Panc1 (cell line): ENCODE measurements around the gene SPEM2.
A peak's percentile ranks its signal among the peaks of the same experiment; 100 is the strongest.

Experiments
- POLR2AphosphoS5 ChIP-seq: IDR thresholded peaks from 2 replicates; pipeline ENCODE4 v1.6.1; 2012; ENCODE audit warnings: mild to moderate bottlenecking, low read depth, low read length, moderate library complexity
- SIN3A ChIP-seq: IDR thresholded peaks from 2 replicates; pipeline ENCODE4 v1.6.1; 2012; ENCODE audit warnings: low read depth, mild to moderate bottlenecking, low read length, moderate library complexity, borderline replicate concordance; ENCODE audit not compliant: insufficient read depth
- TF ChIP-seq, protein P1 (sequence below): fragments of 450-650 bp; IDR thresholded peaks from 2 replicates; pipeline ENCODE4 v1.5.1; 2017; ENCODE audit warnings: mild to moderate bottlenecking
- TF ChIP-seq, protein P2 (sequence below), 2 experiments: IDR thresholded peaks; 2 replicates each; pipeline ENCODE4 v1.6.1; 2011 to 2012; ENCODE audit warnings: low read depth in 2 of 2, control low read depth in 1 of 2, low read length in 1 of 2, mild to moderate bottlenecking in 1 of 2, moderate library complexity in 1 of 2; ENCODE audit not compliant: insufficient read depth in 1 of 2

DNA sequence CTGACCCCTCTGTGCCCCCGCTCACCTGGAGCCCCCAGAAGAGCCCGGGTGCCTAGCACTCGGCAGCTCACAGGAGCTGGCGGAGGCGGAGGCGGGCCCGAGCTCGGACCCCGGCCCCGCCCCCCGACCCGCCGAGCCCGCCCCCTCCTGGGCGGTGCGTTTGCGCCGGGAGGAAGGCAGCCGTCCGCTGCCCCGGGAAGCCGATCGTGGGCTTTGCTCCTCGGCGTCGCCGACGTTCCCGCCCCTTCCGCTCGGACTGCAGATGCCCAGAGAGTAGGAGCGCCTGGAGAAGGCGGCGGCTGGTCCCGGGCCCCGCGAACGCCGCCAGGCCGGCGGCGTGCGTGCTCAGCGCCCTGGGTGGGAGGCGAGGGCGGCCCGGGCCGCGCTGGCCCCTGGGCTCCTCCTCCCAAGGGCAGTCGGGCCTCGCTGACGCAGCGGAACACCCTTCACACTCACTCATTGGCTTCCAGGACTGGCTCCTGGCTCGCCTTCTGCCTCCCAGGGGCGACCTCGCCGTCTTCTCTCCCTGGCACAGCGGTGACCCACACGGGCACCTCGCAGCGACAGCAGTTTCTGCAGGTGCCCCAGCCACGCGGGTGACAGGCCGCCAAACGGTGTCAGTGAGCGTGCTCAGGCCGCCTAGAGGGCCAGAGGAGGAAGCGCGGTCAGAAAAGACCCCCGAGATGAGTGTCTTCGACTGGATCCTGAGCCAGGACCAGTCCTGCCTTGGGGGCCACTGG is 30.8 kb upstream of the SPEM2 start, which contains the start of gene PLSCR3:
- TF ChIP-seq, protein P1, sequence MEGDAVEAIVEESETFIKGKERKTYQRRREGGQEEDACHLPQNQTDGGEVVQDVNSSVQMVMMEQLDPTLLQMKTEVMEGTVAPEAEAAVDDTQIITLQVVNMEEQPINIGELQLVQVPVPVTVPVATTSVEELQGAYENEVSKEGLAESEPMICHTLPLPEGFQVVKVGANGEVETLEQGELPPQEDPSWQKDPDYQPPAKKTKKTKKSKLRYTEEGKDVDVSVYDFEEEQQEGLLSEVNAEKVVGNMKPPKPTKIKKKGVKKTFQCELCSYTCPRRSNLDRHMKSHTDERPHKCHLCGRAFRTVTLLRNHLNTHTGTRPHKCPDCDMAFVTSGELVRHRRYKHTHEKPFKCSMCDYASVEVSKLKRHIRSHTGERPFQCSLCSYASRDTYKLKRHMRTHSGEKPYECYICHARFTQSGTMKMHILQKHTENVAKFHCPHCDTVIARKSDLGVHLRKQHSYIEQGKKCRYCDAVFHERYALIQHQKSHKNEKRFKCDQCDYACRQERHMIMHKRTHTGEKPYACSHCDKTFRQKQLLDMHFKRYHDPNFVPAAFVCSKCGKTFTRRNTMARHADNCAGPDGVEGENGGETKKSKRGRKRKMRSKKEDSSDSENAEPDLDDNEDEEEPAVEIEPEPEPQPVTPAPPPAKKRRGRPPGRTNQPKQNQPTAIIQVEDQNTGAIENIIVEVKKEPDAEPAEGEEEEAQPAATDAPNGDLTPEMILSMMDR, result no peak; the same call in 1 of the 2 replicates
- TF ChIP-seq POLR2AphosphoS5, result peak; percentile 69
- TF ChIP-seq, protein P2, sequence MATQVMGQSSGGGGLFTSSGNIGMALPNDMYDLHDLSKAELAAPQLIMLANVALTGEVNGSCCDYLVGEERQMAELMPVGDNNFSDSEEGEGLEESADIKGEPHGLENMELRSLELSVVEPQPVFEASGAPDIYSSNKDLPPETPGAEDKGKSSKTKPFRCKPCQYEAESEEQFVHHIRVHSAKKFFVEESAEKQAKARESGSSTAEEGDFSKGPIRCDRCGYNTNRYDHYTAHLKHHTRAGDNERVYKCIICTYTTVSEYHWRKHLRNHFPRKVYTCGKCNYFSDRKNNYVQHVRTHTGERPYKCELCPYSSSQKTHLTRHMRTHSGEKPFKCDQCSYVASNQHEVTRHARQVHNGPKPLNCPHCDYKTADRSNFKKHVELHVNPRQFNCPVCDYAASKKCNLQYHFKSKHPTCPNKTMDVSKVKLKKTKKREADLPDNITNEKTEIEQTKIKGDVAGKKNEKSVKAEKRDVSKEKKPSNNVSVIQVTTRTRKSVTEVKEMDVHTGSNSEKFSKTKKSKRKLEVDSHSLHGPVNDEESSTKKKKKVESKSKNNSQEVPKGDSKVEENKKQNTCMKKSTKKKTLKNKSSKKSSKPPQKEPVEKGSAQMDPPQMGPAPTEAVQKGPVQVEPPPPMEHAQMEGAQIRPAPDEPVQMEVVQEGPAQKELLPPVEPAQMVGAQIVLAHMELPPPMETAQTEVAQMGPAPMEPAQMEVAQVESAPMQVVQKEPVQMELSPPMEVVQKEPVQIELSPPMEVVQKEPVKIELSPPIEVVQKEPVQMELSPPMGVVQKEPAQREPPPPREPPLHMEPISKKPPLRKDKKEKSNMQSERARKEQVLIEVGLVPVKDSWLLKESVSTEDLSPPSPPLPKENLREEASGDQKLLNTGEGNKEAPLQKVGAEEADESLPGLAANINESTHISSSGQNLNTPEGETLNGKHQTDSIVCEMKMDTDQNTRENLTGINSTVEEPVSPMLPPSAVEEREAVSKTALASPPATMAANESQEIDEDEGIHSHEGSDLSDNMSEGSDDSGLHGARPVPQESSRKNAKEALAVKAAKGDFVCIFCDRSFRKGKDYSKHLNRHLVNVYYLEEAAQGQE (IDR thresholded peaks at IDR 0.05; ENCODE audit: insufficient read depth in 1 of 2, low read depth in 2 of 2, low read length in 1 of 2), result no peak
- TF ChIP-seq SIN3A, result 0 out of 2 replicates have a peak, but pooled peaks have one; percentile 42
